ENCODE data around the gene ITGB4. TPM values are rescaled to one million over a fixed set of nuclear protein-coding genes. Genes with fewer than 3 reads are reported as not detected.
A peak's percentile ranks its signal among the peaks of the same experiment; 100 is the strongest.

Gene ITGB4
- polyA plus RNA-seq, 2 of the 4 experiments (the other 2 are of a cell fraction) = 20.6 to 37.4 TPM

GRCh38 chr17:75764711-75765421 lies 43.6 kb downstream of the ITGB4 start, which contains the start of gene GALK1:
Gene GALK1, minus strand, starts transcription at chr17:75765192. Its CDS starts 56 bp downstream, at chr17:75765136.
- peaks cover 13% of the 10 kb centered on the region for H3K4me1 ChIP-seq
- CTCF ChIA-PET = interaction anchor here (0.6 to 43.5 kb wide), 35 partner anchors 9 to 418 kb away, joined by 3 to 1931 read pairs (median 5); partner anchors contain the start of genes ITGB4, RECQL5, SAP30BP and SMIM5
- H3K27ac ChIP-seq = peak within 1 kb of the TSS; percentile 83 to 92
- WGBS (ENCODE audit: missing lambda C conversion rate) = 3% methylated on average over 38 of the region's 71 CpGs
- TF ChIP-seq KDM5A (IDR thresholded peaks at IDR 0.05) (0 out of 2 replicates have a peak, but pooled peaks have one; percentile 13), MYC (IDR thresholded peaks at IDR 0.05; ENCODE audit: borderline replicate concordance, low read length) (0 out of 2 replicates have a peak, but pooled peaks have one; percentile 48), POLR2A (IDR thresholded peaks at IDR 0.05; ENCODE audit: low read length) (peak; percentile 71), USF2 (IDR thresholded peaks at IDR 0.05) (no peak), FOSB (CRISPR knock-in tag; IDR thresholded peaks at IDR 0.05) (no peak), E2F6 (IDR thresholded peaks at IDR 0.05; ENCODE audit: borderline replicate concordance, low read depth) (peak; percentile 64; the same call in 1 of the 2 replicates), MAZ (IDR thresholded peaks at IDR 0.05; ENCODE audit: borderline replicate concordance, low read depth, low read length) (no peak), HOXB5 (CRISPR knock-in tag; IDR thresholded peaks at IDR 0.05) (no peak), PHF8 (IDR thresholded peaks at IDR 0.05; ENCODE audit: borderline replicate concordance, low read depth) (peak; percentile 78), SMC3 (IDR thresholded peaks at IDR 0.05) (peak; percentile 71), EHF (CRISPR knock-in tag; IDR thresholded peaks at IDR 0.05) (no peak), CTCF (IDR thresholded peaks at IDR 0.05) (peak; percentile 65), ZC3H11A (IDR thresholded peaks at IDR 0.05) (no peak), JUN (IDR thresholded peaks at IDR 0.05) (peak; percentile 62; a peak in 2 of 5 replicates), NR3C1 (IDR thresholded peaks at IDR 0.05) (no peak), RCOR1 (IDR thresholded peaks at IDR 0.05; ENCODE audit: low read depth, low read length) (0 out of 2 replicates have a peak, but pooled peaks have one; percentile 3), RAD21 (conservative IDR thresholded peaks at IDR 0.05 in 1 of 2, IDR thresholded peaks at IDR 0.05 in 1 of 2) (peak; percentile 59 to 66), MAX (IDR thresholded peaks at IDR 0.05) (peak; percentile 86), HOXB13 (CRISPR knock-in tag; IDR thresholded peaks at IDR 0.05; ENCODE audit: low read depth) (no peak), CBX2 (IDR thresholded peaks at IDR 0.05; ENCODE audit: borderline replicate concordance, low read depth) (no peak)
- DNase-seq (ENCODE audit: low read depth in 1 of 2, low spot score in 1 of 2) (peak; percentile 78 to 81), FAIRE-seq (no peak), ATAC-seq (peak; percentile 89 to 91)
- H3K4me3 ChIP-seq = peak within 1 kb of the TSS; percentile 68
- no peaks in the 10 kb centered on the region for H3K9me3 ChIP-seq
- H3K4me2 ChIP-seq = peak within 1 kb of the TSS; percentile 100
- POLR2A ChIA-PET = interaction anchor here (1.1 to 5.1 kb wide), 6 partner anchors 11 to 114 kb away, joined by 3 to 73 read pairs (median 4); partner anchors contain the start of genes TRIM47 and WBP2

GRCh38 chr17:75765981-75766380 lies 44.7 kb downstream of the ITGB4 start:
- no peak for FAIRE-seq
- 91% methylated on average over 4 of the region's 4 CpGs for WGBS (ENCODE audit: missing lambda C conversion rate)
- ATAC-seq = no peak

More at GRCh38 chr17:75765981-75766380, 44.7 kb downstream of the ITGB4 start:
- DNase-seq (ENCODE audit: low read depth in 1 of 2, low spot score in 1 of 2) = no peak
- no peak overlapping the region for H3K27ac ChIP-seq
- no peaks in the 10 kb centered on the region for H3K9me3 ChIP-seq
- TF ChIP-seq HOXB13 (CRISPR knock-in tag; IDR thresholded peaks at IDR 0.05; ENCODE audit: low read depth) (no peak), MYC (IDR thresholded peaks at IDR 0.05; ENCODE audit: borderline replicate concordance, low read length) (no peak), SREBF2 (IDR thresholded peaks at IDR 0.05) (no peak), MAZ (IDR thresholded peaks at IDR 0.05; ENCODE audit: borderline replicate concordance, low read depth, low read length) (no peak), CHD2 (IDR thresholded peaks at IDR 0.05; ENCODE audit: low read length, partially characterized antibody) (no peak), FOXS1 (CRISPR knock-in tag; IDR thresholded peaks at IDR 0.05) (no peak), JUN (IDR thresholded peaks at IDR 0.05) (no peak), GATA3 (IDR thresholded peaks at IDR 0.05; ENCODE audit: borderline replicate concordance) (no peak), SMC3 (IDR thresholded peaks at IDR 0.05) (no peak), BHLHE40 (IDR thresholded peaks at IDR 0.05; ENCODE audit: low read depth, low read length) (no peak), CBX8 (IDR thresholded peaks at IDR 0.05) (no peak), EHMT2 (IDR thresholded peaks at IDR 0.05; ENCODE audit: low read depth) (no peak), RNF2 (IDR thresholded peaks at IDR 0.05; ENCODE audit: borderline replicate concordance, low read depth) (no peak)
- TF ChIP-seq, protein P1, sequence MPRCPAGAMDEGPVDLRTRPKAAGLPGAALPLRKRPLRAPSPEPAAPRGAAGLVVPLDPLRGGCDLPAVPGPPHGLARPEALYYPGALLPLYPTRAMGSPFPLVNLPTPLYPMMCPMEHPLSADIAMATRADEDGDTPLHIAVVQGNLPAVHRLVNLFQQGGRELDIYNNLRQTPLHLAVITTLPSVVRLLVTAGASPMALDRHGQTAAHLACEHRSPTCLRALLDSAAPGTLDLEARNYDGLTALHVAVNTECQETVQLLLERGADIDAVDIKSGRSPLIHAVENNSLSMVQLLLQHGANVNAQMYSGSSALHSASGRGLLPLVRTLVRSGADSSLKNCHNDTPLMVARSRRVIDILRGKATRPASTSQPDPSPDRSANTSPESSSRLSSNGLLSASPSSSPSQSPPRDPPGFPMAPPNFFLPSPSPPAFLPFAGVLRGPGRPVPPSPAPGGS (IDR thresholded peaks at IDR 0.05) = no peak
- ChIA-PET POLR2A (interaction anchor here (1.2 to 5.1 kb wide), 4 partner anchors 10 to 89 kb away, joined by 3 to 73 read pairs (median 23); partner anchors contain the start of gene WBP2), CTCF (interaction anchor here (0.6 to 43.5 kb wide), 22 partner anchors 10 to 139 kb away, joined by 3 to 1931 read pairs (median 9); partner anchors contain the start of genes MRPL38, RECQL5, SAP30BP and SMIM5)
- H3K4me2 ChIP-seq = no peak overlapping the region
- peaks cover 13% of the 10 kb centered on the region for H3K4me1 ChIP-seq
- H3K4me3 ChIP-seq = no peak overlapping the region
